H9 (cell line): ENCODE data around the gene EXD2. TPM values are rescaled to one million over a fixed set of nuclear protein-coding genes. Genes with fewer than 3 reads are reported as not detected.

Source experiments
- DNase-seq: peaks from one replicate; pipeline ENCODE4 v3.0.0-alpha.2; 2017
- H2AFZ ChIP-seq: one replicate; pipeline ENCODE4 v1.6.1; 2013; ENCODE audit warnings: mild to moderate bottlenecking, low read length, control low read depth, moderate library complexity
- H2AK5ac ChIP-seq: 2 replicates; pipeline ENCODE4 v1.6.1; 2013; ENCODE audit warnings: low read length, control low read depth, mixed read lengths; ENCODE audit not compliant: insufficient read length
- H2BK120ac ChIP-seq: one replicate; pipeline ENCODE4 v1.6.1; 2013; ENCODE audit warnings: low read depth, mild to moderate bottlenecking, low read length, control low read depth, inconsistent platforms; ENCODE audit not compliant: poor library complexity, severe bottlenecking
- H2BK12ac ChIP-seq: 2 replicates; pipeline ENCODE4 v1.6.1; 2013; ENCODE audit warnings: low read length, control low read depth, mixed read lengths, low read depth; ENCODE audit not compliant: insufficient read length
- H2BK15ac ChIP-seq: 2 replicates; pipeline ENCODE4 v1.6.1; 2013; ENCODE audit warnings: low read depth, low read length, control low read depth
- H2BK20ac ChIP-seq: one replicate; pipeline ENCODE4 v1.6.1; 2013; ENCODE audit warnings: low read depth, mild to moderate bottlenecking, low read length, control low read depth, inconsistent platforms; ENCODE audit not compliant: poor library complexity, severe bottlenecking
- H2BK5ac ChIP-seq: 2 replicates; pipeline ENCODE4 v1.6.1; 2013; ENCODE audit warnings: low read length, control low read depth, mixed read lengths; ENCODE audit not compliant: insufficient read length
- H3K14ac ChIP-seq: 2 replicates; pipeline ENCODE4 v1.6.1; 2013; ENCODE audit warnings: low read length, control low read depth; ENCODE audit not compliant: insufficient read depth
- H3K18ac ChIP-seq: 2 replicates; pipeline ENCODE4 v1.6.1; 2013; ENCODE audit warnings: low read depth, mild to moderate bottlenecking, mixed read lengths, low read length, control low read depth; ENCODE audit not compliant: insufficient read length
- H3K23ac ChIP-seq: 2 replicates; pipeline ENCODE4 v1.6.1; 2013; ENCODE audit warnings: low read length, control low read depth, mixed read lengths, low read depth; ENCODE audit not compliant: insufficient read length
- H3K23me2 ChIP-seq: 2 replicates; pipeline ENCODE4 v1.6.1; 2013; ENCODE audit warnings: low read depth, mild to moderate bottlenecking, mixed read lengths, low read length, control low read depth; ENCODE audit not compliant: insufficient read length, poor library complexity, severe bottlenecking
- H3K27ac ChIP-seq: 2 replicates; pipeline ENCODE4 v1.5.1; 2013; ENCODE audit warnings: low read length, control low read depth, mixed read lengths, low read depth; ENCODE audit not compliant: insufficient read length
- H3K27me3 ChIP-seq: 2 replicates; pipeline ENCODE4 v1.6.1; 2013; ENCODE audit warnings: low read length, control low read depth, inconsistent platforms; ENCODE audit not compliant: insufficient read depth
- H3K4ac ChIP-seq: 2 replicates; pipeline ENCODE4 v1.6.1; 2013; ENCODE audit warnings: low read depth, mild to moderate bottlenecking, control low read depth, inconsistent platforms, low read length, moderate library complexity
- H3K4me1 ChIP-seq: 2 replicates; pipeline ENCODE4 v1.6.1; 2013; ENCODE audit warnings: low read length, control low read depth, inconsistent platforms; ENCODE audit not compliant: insufficient read depth
- H3K4me2 ChIP-seq: 2 replicates; pipeline ENCODE4 v1.6.1; 2013; ENCODE audit warnings: low read length, control low read depth, mixed read lengths; ENCODE audit not compliant: insufficient read length, insufficient read depth
- H3K56ac ChIP-seq: 2 replicates; pipeline ENCODE4 v1.6.1; 2013; ENCODE audit warnings: low read depth, mild to moderate bottlenecking, mixed read lengths, low read length, control low read depth; ENCODE audit not compliant: insufficient read length
- H3K79me1 ChIP-seq: 2 replicates; pipeline ENCODE4 v1.6.1; 2013; ENCODE audit warnings: low read depth, mild to moderate bottlenecking, moderate library complexity, low read length, control low read depth, inconsistent platforms; ENCODE audit not compliant: insufficient read depth, poor library complexity, severe bottlenecking
- H3K79me2 ChIP-seq: 2 replicates; pipeline ENCODE4 v1.6.1; 2013; ENCODE audit warnings: low read length, control low read depth, inconsistent platforms; ENCODE audit not compliant: insufficient read depth
- H3K9ac ChIP-seq: 2 replicates; pipeline ENCODE4 v1.6.1; 2013; ENCODE audit warnings: low read length, control low read depth, mixed read lengths; ENCODE audit not compliant: insufficient read length; ENCODE audit errors: extremely low read depth
- H3K9me3 ChIP-seq: one replicate; pipeline ENCODE4 v1.6.1; 2013; ENCODE audit warnings: low read depth, low read length, inconsistent platforms; ENCODE audit not compliant: control insufficient read depth
- H3T11ph ChIP-seq: one replicate; pipeline ENCODE4 v1.6.1; 2013; ENCODE audit warnings: mild to moderate bottlenecking, low read length, control low read depth, inconsistent platforms
- H4K20me1 ChIP-seq: one replicate; pipeline ENCODE4 v1.6.1; 2013; ENCODE audit not compliant: control insufficient read depth, insufficient read length, insufficient read depth
- H4K5ac ChIP-seq: 2 replicates; pipeline ENCODE4 v1.6.1; 2013; ENCODE audit warnings: low read depth, mild to moderate bottlenecking, mixed read lengths, low read length, control low read depth; ENCODE audit not compliant: insufficient read length
- H4K8ac ChIP-seq: replicated peaks from 2 replicates; pipeline ENCODE4 v1.6.1; 2013; ENCODE audit warnings: low read length, control low read depth, mixed read lengths, low read depth; ENCODE audit not compliant: insufficient read length
- H4K91ac ChIP-seq: 2 replicates; pipeline ENCODE4 v1.6.1; 2013; ENCODE audit warnings: low read depth, mild to moderate bottlenecking, moderate library complexity, mixed read lengths, low read length, control low read depth; ENCODE audit not compliant: insufficient read length
- H3K27ac Mint-ChIP-seq, 3 experiments: 2 replicates in 2 of 3; 3 replicates in 1 of 3; pipeline ENCODE4 v1.8.0; 2020 to 2021; ENCODE audit warnings: mixed read lengths in 3 of 3, mild to moderate bottlenecking in 1 of 3, moderate library complexity in 1 of 3
- H3K27me3 Mint-ChIP-seq: 2 replicates; pipeline ENCODE4 v1.8.0; 2021; ENCODE audit warnings: low read depth, mild to moderate bottlenecking, moderate library complexity, mixed read lengths
- H3K36me3 Mint-ChIP-seq, 3 experiments: 2 replicates in 2 of 3; 3 replicates in 1 of 3; pipeline ENCODE4 v1.8.0; 2020 to 2021; ENCODE audit warnings: low read depth in 3 of 3, mixed read lengths in 3 of 3; ENCODE audit not compliant: insufficient read depth in 1 of 3
- H3K4me1 Mint-ChIP-seq, 2 experiments: 2 replicates each; pipeline ENCODE4 v1.8.0; 2020; ENCODE audit warnings: mixed read lengths in 2 of 2
- H3K4me3 Mint-ChIP-seq, 2 experiments: 2 replicates in 1 of 2; 3 replicates in 1 of 2; pipeline ENCODE4 v1.8.0; 2020 to 2021; ENCODE audit warnings: mild to moderate bottlenecking in 2 of 2, mixed read lengths in 2 of 2, moderate library complexity in 1 of 2
- H3K9me3 Mint-ChIP-seq, 2 experiments: 2 replicates in 1 of 2; 3 replicates in 1 of 2; pipeline ENCODE4 v1.8.0; 2020; ENCODE audit warnings: mild to moderate bottlenecking in 2 of 2, mixed read lengths in 2 of 2, moderate library complexity in 1 of 2
- WGBS: extraction: QIAGEN DNeasy Blood & Tissue Kit; methylation state at CpG from one replicate; pipeline ENCODE4 v1.1.7; 2013; ENCODE audit warnings: missing lambda C conversion rate, low lambda C conversion rate, mixed read lengths; ENCODE audit not compliant: insufficient read length; ENCODE audit errors: extremely low coverage; 5-methylcytosine and 5-hydroxymethylcytosine counted together
- total RNA-seq: library from RNA; stranded (reverse); gene quantifications from 2 replicates; pipeline ENCODE4 v1.2.1, GENCODE V29; 2021
- TF ChIP-seq, protein P1 (sequence below): fragments of 200-600 bp; sonication (generic); conservative IDR thresholded peaks from 3 replicates; pipeline ENCODE4 v1.8.0; 2021; ENCODE audit warnings: antibody characterized with exemption, mild to moderate bottlenecking

The EXD2 gene
- total RNA-seq, 1 experiment from 2014 or later = 19.6 TPM

DNA sequence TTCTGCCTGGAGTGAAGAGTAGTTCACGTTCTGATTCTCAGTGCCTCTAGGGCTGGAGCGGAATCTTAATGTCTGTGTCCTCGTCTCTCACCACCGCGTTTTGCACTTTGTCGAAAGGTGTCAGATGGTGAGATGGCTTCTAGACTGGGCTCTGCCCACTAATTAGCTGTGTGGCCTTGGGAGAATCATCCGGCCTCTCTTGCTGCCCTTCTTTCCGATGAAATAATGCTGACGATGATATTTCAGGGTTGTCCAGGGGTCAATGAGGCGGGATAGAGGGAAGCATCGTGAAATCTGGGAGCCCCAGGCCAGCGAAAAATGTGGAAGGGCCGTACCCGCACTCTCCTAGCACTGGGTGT lies 67.8 kb downstream of the EXD2 start:
- no peak overlapping the region for H3K4ac ChIP-seq
- no peak overlapping the region for H4K91ac ChIP-seq
- TF ChIP-seq, protein P1, sequence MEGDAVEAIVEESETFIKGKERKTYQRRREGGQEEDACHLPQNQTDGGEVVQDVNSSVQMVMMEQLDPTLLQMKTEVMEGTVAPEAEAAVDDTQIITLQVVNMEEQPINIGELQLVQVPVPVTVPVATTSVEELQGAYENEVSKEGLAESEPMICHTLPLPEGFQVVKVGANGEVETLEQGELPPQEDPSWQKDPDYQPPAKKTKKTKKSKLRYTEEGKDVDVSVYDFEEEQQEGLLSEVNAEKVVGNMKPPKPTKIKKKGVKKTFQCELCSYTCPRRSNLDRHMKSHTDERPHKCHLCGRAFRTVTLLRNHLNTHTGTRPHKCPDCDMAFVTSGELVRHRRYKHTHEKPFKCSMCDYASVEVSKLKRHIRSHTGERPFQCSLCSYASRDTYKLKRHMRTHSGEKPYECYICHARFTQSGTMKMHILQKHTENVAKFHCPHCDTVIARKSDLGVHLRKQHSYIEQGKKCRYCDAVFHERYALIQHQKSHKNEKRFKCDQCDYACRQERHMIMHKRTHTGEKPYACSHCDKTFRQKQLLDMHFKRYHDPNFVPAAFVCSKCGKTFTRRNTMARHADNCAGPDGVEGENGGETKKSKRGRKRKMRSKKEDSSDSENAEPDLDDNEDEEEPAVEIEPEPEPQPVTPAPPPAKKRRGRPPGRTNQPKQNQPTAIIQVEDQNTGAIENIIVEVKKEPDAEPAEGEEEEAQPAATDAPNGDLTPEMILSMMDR = no peak
- DNase-seq = no peak
- H3K9ac ChIP-seq = no peak overlapping the region
- no peak overlapping the region for H4K8ac ChIP-seq
- H3T11ph ChIP-seq = no peak overlapping the region
- no peak overlapping the region for H3K23ac ChIP-seq
- no peak overlapping the region for H3K27ac ChIP-seq
- H3K18ac ChIP-seq = no peak overlapping the region
- no peak overlapping the region for H2BK12ac ChIP-seq
- Mint-ChIP-seq H3K27me3 (peaks cover 75% of the 10 kb centered on the region), H3K36me3 (peaks cover 0 to 3% (median 0%) of the 10 kb centered on the region in 3 experiments; a peak in 2 of 7 replicates), H3K4me3 (peak overlapping the region; percentile 74 to 80), H3K9me3 (no peaks in the 10 kb centered on the region), H3K27ac (no peak overlapping the region), H3K4me1 (peaks cover 25% of the 10 kb centered on the region in 2 experiments)
- no peak overlapping the region for H2BK5ac ChIP-seq
- no peaks in the 10 kb centered on the region for H3K9me3 ChIP-seq
- no CpG with 5 or more reads among the region's 14 CpGs for WGBS
- no peak overlapping the region for H2AK5ac ChIP-seq
- H4K20me1 ChIP-seq = no peaks in the 10 kb centered on the region
- no peak overlapping the region for H2BK120ac ChIP-seq
- H3K56ac ChIP-seq = no peak overlapping the region
- no peak overlapping the region for H4K5ac ChIP-seq
- H3K4me2 ChIP-seq = peak overlapping the region; percentile 65
- no peak overlapping the region for H2AFZ ChIP-seq
- no peaks in the 10 kb centered on the region; the same call in 1 of the 2 replicates for H3K4me1 ChIP-seq
- H3K23me2 ChIP-seq = peaks cover 20% of the 10 kb centered on the region
- H3K79me2 ChIP-seq = no peaks in the 10 kb centered on the region
- no peak overlapping the region for H2BK20ac ChIP-seq
- no peak overlapping the region for H3K14ac ChIP-seq
- H2BK15ac ChIP-seq = no peak overlapping the region
- peaks cover 20% of the 10 kb centered on the region; the same call in 1 of the 2 replicates for H3K27me3 ChIP-seq
- H3K79me1 ChIP-seq = no peaks in the 10 kb centered on the region
